ENCODE measurements around the gene ACKR3. TPM values are rescaled to one million over a fixed set of nuclear protein-coding genes. Genes with fewer than 3 reads are reported as not detected.

Gene ACKR3
- total and polyA plus RNA-seq, 2 experiments from 2014 or later = 1.0 to 3.0 TPM

DNA sequence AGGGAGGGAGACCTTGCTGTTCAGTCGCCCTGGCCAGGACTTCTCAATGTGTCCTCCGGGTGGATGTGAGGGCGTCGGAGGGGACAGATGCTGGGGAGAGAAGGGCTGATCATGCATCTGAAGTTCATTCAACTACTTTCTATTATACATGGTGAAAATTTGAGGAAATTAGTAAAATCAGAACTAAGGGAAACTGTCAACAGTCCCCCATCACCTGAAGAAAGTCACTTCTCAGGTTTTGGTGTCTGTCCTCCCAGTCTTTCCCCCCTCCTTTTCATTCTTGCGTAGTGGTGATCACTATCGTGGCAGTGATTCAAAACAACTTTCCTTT is 17.4 kb upstream of the ACKR3 start:
- 0 out of 2 replicates have a peak overlapping the region, but pooled peaks have one; percentile 5 for H3K4me2 ChIP-seq
- no peaks in the 10 kb centered on the region; the same call in 2 of the 3 replicates for H3K36me3 Mint-ChIP-seq (ENCODE audit: low read depth)
- H3K4me1 ChIP-seq (ENCODE audit: insufficient read depth) = peaks cover 6% of the 10 kb centered on the region
- peaks cover 11% of the 10 kb centered on the region for H3K27me3 Mint-ChIP-seq (ENCODE audit: insufficient read depth, low read depth, poor library complexity)
- H3K27me3 ChIP-seq (ENCODE audit: insufficient read depth) = no peaks in the 10 kb centered on the region
- no peak overlapping the region for H3K4me3 ChIP-seq
- no peaks in the 10 kb centered on the region for H3K79me2 ChIP-seq (replicated peaks; ENCODE audit: insufficient read depth)
- peaks cover 6% of the 10 kb centered on the region; the same call in 1 of the 3 replicates for H3K9me3 Mint-ChIP-seq
- no peaks in the 10 kb centered on the region for H3K36me3 ChIP-seq (ENCODE audit: insufficient read depth)
- H3K9me2 ChIP-seq (ENCODE audit: insufficient read depth) = peaks cover 9% of the 10 kb centered on the region; the same call in 1 of the 2 replicates
- no peak; the same call in 1 of the 3 replicates for ATAC-seq
- no peak for DNase-seq (ENCODE audit: low spot score)
- no peaks in the 10 kb centered on the region for H4K20me1 ChIP-seq (replicated peaks; ENCODE audit: insufficient read depth)
- no peak for TF ChIP-seq ZNF462 (CRISPR knock-in tag; IDR thresholded peaks at IDR 0.05)
- TF ChIP-seq STAT1 (IDR thresholded peaks at IDR 0.05; ENCODE audit: unreplicated experiment) = no peak
- TF ChIP-seq, protein P1, sequence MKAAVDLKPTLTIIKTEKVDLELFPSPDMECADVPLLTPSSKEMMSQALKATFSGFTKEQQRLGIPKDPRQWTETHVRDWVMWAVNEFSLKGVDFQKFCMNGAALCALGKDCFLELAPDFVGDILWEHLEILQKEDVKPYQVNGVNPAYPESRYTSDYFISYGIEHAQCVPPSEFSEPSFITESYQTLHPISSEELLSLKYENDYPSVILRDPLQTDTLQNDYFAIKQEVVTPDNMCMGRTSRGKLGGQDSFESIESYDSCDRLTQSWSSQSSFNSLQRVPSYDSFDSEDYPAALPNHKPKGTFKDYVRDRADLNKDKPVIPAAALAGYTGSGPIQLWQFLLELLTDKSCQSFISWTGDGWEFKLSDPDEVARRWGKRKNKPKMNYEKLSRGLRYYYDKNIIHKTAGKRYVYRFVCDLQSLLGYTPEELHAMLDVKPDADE (IDR thresholded peaks at IDR 0.05) = no peak
- TF ChIP-seq ZNF114 (CRISPR knock-in tag; IDR thresholded peaks at IDR 0.05) = no peak
- TF ChIP-seq NANOG (IDR thresholded peaks at IDR 0.05; ENCODE audit: borderline replicate concordance) = no peak
- no peak for TF ChIP-seq JUNB (IDR thresholded peaks at IDR 0.05; ENCODE audit: unreplicated experiment)
- no peaks in the 10 kb centered on the region for H3F3A ChIP-seq (replicated peaks; ENCODE audit: low read depth)
- peak overlapping the region; percentile 54; the same call in 1 of the 2 replicates for H2AFZ ChIP-seq
- no peak overlapping the region for H3K27ac Mint-ChIP-seq
- H3K4me1 Mint-ChIP-seq = peaks cover 30% of the 10 kb centered on the region
- no peak overlapping the region for H3K27ac ChIP-seq (ENCODE audit: low read depth)
- no peak overlapping the region for H3K4me3 Mint-ChIP-seq

Data from GM23338 (cell line).